Endothelial cell of umbilical vein (primary cell): Measurements from ENCODE around the gene TBC1D4. TPM values are rescaled to one million over a fixed set of nuclear protein-coding genes. Genes with fewer than 3 reads are reported as not detected.

ENCODE experiments used
- BruUV-seq: library from RNA; stranded (reverse); fragments of 400-500 nt; replicated peaks from 2 replicates; lab custom pipeline; 2021; lab: Mats Ljungman, UMichigan
- CTCF ChIA-PET: fragments of 300-600, 350-600 bp; sonication (Branson Sonifier 250); formaldehyde crosslinking; loops from one replicate; lab custom pipeline; 2021; ENCODE audit warnings: antibody characterized with exemption, inconsistent platforms; lab: Charles Lee
- POLR2A ChIA-PET: fragments of 300-600, 350-600 bp; sonication (Branson Sonifier 250); formaldehyde crosslinking; loops from one replicate; lab custom pipeline; 2021; ENCODE audit warnings: antibody characterized with exemption, inconsistent platforms; lab: Charles Lee
- DNase-seq: peaks from one replicate; pipeline ENCODE4 v3.0.0-alpha.2; 2011; ENCODE audit warnings: low read depth, low spot score
- FAIRE-seq: peaks from 2 replicates; lab custom pipeline; 2011; peaks lifted over from hg19 to GRCh38; lab: Jason Lieb, UNC
- H2AFZ ChIP-seq: 2 replicates; pipeline ENCODE4 v1.6.0; 2012; ENCODE audit warnings: low read depth, low read length, control low read depth, inconsistent platforms
- H3K27ac ChIP-seq: 2 replicates; pipeline ENCODE4 v1.5.1; 2011; ENCODE audit warnings: low read depth, mild to moderate bottlenecking, control low read depth, low read length, moderate library complexity; ENCODE audit not compliant: insufficient read depth
- H3K27me3 ChIP-seq, 2 experiments: 2 replicates each; pipeline versions ENCODE4 v1.6.0 to v1.6.1; 2011; ENCODE audit warnings: low read length in 2 of 2, mixed read lengths in 1 of 2; ENCODE audit not compliant: control insufficient read depth in 2 of 2, insufficient read depth in 2 of 2
- H3K36me3 ChIP-seq, 2 experiments: 2 replicates in 1 of 2; 3 replicates in 1 of 2; pipeline ENCODE4 v1.5.1; 2011; ENCODE audit warnings: low read length in 2 of 2, mild to moderate bottlenecking in 1 of 2, moderate library complexity in 1 of 2; ENCODE audit not compliant: control insufficient read depth in 2 of 2, insufficient read depth in 2 of 2; ENCODE audit errors: extremely low read depth in 1 of 2
- H3K4me1 ChIP-seq: 3 replicates; pipeline ENCODE4 v1.5.1; 2011; ENCODE audit warnings: mild to moderate bottlenecking, low read length; ENCODE audit not compliant: control insufficient read depth, insufficient read depth; ENCODE audit errors: extremely low read depth
- H3K4me2 ChIP-seq: 2 replicates; pipeline ENCODE4 v1.6.1; 2011; ENCODE audit warnings: low read length, control low read depth, mixed read lengths; ENCODE audit not compliant: insufficient read depth
- H3K4me3 ChIP-seq, 3 experiments: fragments of 200-600 bp in 1 of 3; sonication (generic), shearing (Covaris generic) in 1 of 3; replicated peaks in 1 of 3; 2 replicates each; pipeline ENCODE4 v1.5.1; 2011 to 2016; ENCODE audit warnings: control low read depth in 3 of 3, low read length in 3 of 3, mild to moderate bottlenecking in 2 of 3, inconsistent platforms in 1 of 3, low read depth in 1 of 3, moderate library complexity in 1 of 3; ENCODE audit not compliant: insufficient read depth in 1 of 3
- H3K79me2 ChIP-seq: 2 replicates; pipeline ENCODE4 v1.6.0; 2012; ENCODE audit warnings: low read length, inconsistent platforms; ENCODE audit not compliant: control insufficient read depth, insufficient read depth
- H3K9ac ChIP-seq: replicated peaks from 2 replicates; pipeline ENCODE3; 2011; ENCODE audit warnings: low read length, control low read depth; ENCODE audit not compliant: insufficient read depth; ENCODE audit errors: extremely low read depth
- H3K9me1 ChIP-seq: replicated peaks from 3 replicates; pipeline ENCODE4 v1.6.0; 2011; ENCODE audit warnings: mild to moderate bottlenecking, low read length; ENCODE audit not compliant: control insufficient read depth, insufficient read depth; ENCODE audit errors: extremely low read depth
- H3K9me3 ChIP-seq: replicated peaks from 2 replicates; pipeline ENCODE4 v1.5.1; 2012; ENCODE audit warnings: low read length, inconsistent platforms; ENCODE audit not compliant: control insufficient read depth, insufficient read depth
- H4K20me1 ChIP-seq: replicated peaks from 2 replicates; pipeline ENCODE3; 2011; ENCODE audit warnings: mild to moderate bottlenecking, low read length; ENCODE audit not compliant: control insufficient read depth, insufficient read depth; ENCODE audit errors: extremely low read depth
- EZH2 ChIP-seq: IDR thresholded peaks from 2 replicates; pipeline ENCODE4 v1.6.1; 2012; ENCODE audit warnings: borderline replicate concordance, low read depth, mild to moderate bottlenecking, moderate library complexity, low read length, inconsistent platforms; ENCODE audit not compliant: severe bottlenecking
- FOS ChIP-seq: IDR thresholded peaks from 2 replicates; pipeline ENCODE4 v1.6.1; 2011; ENCODE audit warnings: mild to moderate bottlenecking, low read length, moderate library complexity, borderline replicate concordance; ENCODE audit not compliant: insufficient read depth
- GATA2 ChIP-seq: IDR thresholded peaks from 2 replicates; pipeline ENCODE4 v1.7.0; 2011; ENCODE audit warnings: low read depth, mild to moderate bottlenecking, moderate library complexity, mixed read lengths, low read length; ENCODE audit not compliant: insufficient read length, insufficient read depth
- JUN ChIP-seq: IDR thresholded peaks from 2 replicates; pipeline ENCODE4 v1.6.1; 2011; ENCODE audit warnings: borderline replicate concordance, low read depth; ENCODE audit not compliant: insufficient read length, insufficient read depth
- MYC ChIP-seq: IDR thresholded peaks from one replicate; pipeline ENCODE4 v1.6.1; 2011; ENCODE audit warnings: mild to moderate bottlenecking, low read depth, low read length
- POLR2A ChIP-seq: IDR thresholded peaks from 2 replicates; pipeline ENCODE4 v1.6.1; 2012; ENCODE audit warnings: low read depth, mild to moderate bottlenecking, control low read depth, low read length
- POLR2AphosphoS5 ChIP-seq: IDR thresholded peaks from 2 replicates; pipeline ENCODE4 v1.6.1; 2012; ENCODE audit warnings: low read depth, mild to moderate bottlenecking, control low read depth, low read length, moderate library complexity; ENCODE audit not compliant: insufficient read depth
- dilution Hi-C: fragments of 300-500 bp; cut with MboI; formaldehyde crosslinking; loops from one replicate; pipeline ENCODE4 v1.15.0; 2019; ENCODE audit warnings: low sequenced_read_pairs; ENCODE audit not compliant: extremely low pct_ligation_motif_present
- intact Hi-C: fragments of 100-400 bp; cut with micrococcal nuclease; formaldehyde crosslinking; loops from one replicate; pipeline ENCODE4 v1.10.0; 2022
- polyA plus RNA-seq, 4 experiments: library from polyadenylated mRNA; depleted of rRNA in 3 of 4; stranded (reverse) in 3 of 4; unstranded in 1 of 4; fragments of >200 nt; gene quantifications; 2 replicates each; pipeline versions ENCODE4 v1.2.1 to v1.2.3, GENCODE V29; 2011 to 2012; ENCODE audit warnings: missing spikeins in 1 of 4
- total RNA-seq: library from RNA; stranded (reverse); gene quantifications from 2 replicates; pipeline ENCODE4 v1.2.3, GENCODE V29; 2021
- TF ChIP-seq, protein P1 (sequence below), 2 donors: IDR thresholded peaks; 1 replicate in 1 of 2; 2 replicates in 1 of 2; pipeline ENCODE4 v1.5.1; 2011; ENCODE audit warnings: low read length in 2 of 2, mild to moderate bottlenecking in 2 of 2, moderate library complexity in 2 of 2, control low read depth in 1 of 2, inconsistent platforms in 1 of 2, low read depth in 1 of 2; ENCODE audit not compliant: insufficient read depth in 1 of 2; ENCODE audit errors: extremely low read depth in 1 of 2
- TF ChIP-seq, protein P2 (sequence below): IDR thresholded peaks from 2 replicates; pipeline ENCODE4 v1.6.1; 2011; ENCODE audit not compliant: insufficient read depth, insufficient read length

TBC1D4 gene
- total and polyA plus RNA-seq, 2 donors (not counting 3 experiments of a cell fraction or from before 2014, with no cell fraction given), result 58.3 to 81.0 TPM

DNA sequence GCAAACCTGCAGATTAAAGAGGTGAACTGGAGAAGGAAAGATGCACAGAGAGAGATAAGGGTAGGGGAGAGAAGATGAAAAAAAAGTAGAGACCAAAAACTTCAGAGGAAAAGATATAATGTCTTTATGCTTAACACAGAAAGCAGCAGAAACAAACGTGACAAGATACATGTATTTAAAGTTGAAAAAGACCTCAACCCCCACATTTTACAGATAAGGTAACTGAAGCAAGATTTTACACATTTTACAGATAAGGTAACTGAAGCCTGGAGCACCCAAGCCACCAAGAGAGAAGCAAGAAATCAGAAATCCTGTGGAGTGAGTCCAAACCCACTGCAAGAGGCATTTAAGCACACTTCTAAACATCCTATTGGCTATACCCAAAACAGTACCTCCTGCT lies 185.3 kb downstream of the TBC1D4 start:
- H3K4me1 ChIP-seq, result peaks cover 3% of the 10 kb centered on the region
- no TSS peak for BruUV-seq
- H3K4me2 ChIP-seq, result no peak overlapping the region
- CTCF ChIA-PET, result interaction anchor here (1.0 to 1.6 kb wide), 2 partner anchors 11 to 15 kb away, joined by 3 to 4 read pairs; no protein-coding TSS in a partner anchor
- H4K20me1 ChIP-seq, result no peaks in the 10 kb centered on the region
- peaks cover 2% of the 10 kb centered on the region for H3K79me2 ChIP-seq
- DNase-seq, result no peak
- no peak overlapping the region for H3K9ac ChIP-seq
- intact Hi-C loops, result no loop called here
- no peak for FAIRE-seq
- H3K4me3 ChIP-seq, result no peak overlapping the region
- H2AFZ ChIP-seq, result no peak overlapping the region
- no peak for TF ChIP-seq EZH2
- no peak for TF ChIP-seq GATA2
- TF ChIP-seq FOS, result no peak
- TF ChIP-seq, protein P1, sequence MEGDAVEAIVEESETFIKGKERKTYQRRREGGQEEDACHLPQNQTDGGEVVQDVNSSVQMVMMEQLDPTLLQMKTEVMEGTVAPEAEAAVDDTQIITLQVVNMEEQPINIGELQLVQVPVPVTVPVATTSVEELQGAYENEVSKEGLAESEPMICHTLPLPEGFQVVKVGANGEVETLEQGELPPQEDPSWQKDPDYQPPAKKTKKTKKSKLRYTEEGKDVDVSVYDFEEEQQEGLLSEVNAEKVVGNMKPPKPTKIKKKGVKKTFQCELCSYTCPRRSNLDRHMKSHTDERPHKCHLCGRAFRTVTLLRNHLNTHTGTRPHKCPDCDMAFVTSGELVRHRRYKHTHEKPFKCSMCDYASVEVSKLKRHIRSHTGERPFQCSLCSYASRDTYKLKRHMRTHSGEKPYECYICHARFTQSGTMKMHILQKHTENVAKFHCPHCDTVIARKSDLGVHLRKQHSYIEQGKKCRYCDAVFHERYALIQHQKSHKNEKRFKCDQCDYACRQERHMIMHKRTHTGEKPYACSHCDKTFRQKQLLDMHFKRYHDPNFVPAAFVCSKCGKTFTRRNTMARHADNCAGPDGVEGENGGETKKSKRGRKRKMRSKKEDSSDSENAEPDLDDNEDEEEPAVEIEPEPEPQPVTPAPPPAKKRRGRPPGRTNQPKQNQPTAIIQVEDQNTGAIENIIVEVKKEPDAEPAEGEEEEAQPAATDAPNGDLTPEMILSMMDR (IDR thresholded peaks at IDR 0.05; ENCODE audit: extremely low read depth in 1 of 2, insufficient read depth in 1 of 2, low read depth in 1 of 2, low read length in 2 of 2), result no peak
- no peak for TF ChIP-seq MYC
- TF ChIP-seq, protein P2, sequence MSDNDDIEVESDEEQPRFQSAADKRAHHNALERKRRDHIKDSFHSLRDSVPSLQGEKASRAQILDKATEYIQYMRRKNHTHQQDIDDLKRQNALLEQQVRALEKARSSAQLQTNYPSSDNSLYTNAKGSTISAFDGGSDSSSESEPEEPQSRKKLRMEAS, result no peak
- no peak for TF ChIP-seq POLR2AphosphoS5
- no peak for TF ChIP-seq JUN
- no peak for TF ChIP-seq POLR2A
- no peaks in the 10 kb centered on the region for H3K9me3 ChIP-seq
- no peaks in the 10 kb centered on the region for H3K9me1 ChIP-seq
- POLR2A ChIA-PET, result no interaction called here
- dilution Hi-C loops, result no loop called here
- peaks cover 6 to 20% of the 10 kb centered on the region in 2 experiments for H3K36me3 ChIP-seq
- H3K27ac ChIP-seq, result no peak overlapping the region
- no peaks in the 10 kb centered on the region for H3K27me3 ChIP-seq
